Dedifferentiated amniotic fluid mesenchymal stem cell (primary cell): Measurements from ENCODE around the gene AGPAT3.

ENCODE experiments used
- DNase-seq: peaks from one replicate; pipeline ENCODE4 v3.0.0-alpha.2; 2016; ENCODE audit errors: extremely low spot score

The AGPAT3 gene

GRCh38 chr21:43922949-43923348 is 57.9 kb downstream of the AGPAT3 start:
- DNase-seq = no peak

GRCh38 chr21:43923391-43923790 is 58.4 kb downstream of the AGPAT3 start:
- DNase-seq = no peak

- DNase-seq = no peak
Observed at GRCh38 chr21:43924421-43925095, 59.5 kb downstream of the AGPAT3 start.

- no peak for DNase-seq
Observed at GRCh38 chr21:43925096-43925481, 60.1 kb downstream of the AGPAT3 start.

GRCh38 chr21:43925609-43926008 is 60.6 kb downstream of the AGPAT3 start:
- DNase-seq = no peak

GRCh38 chr21:43926196-43926595 is 61.2 kb downstream of the AGPAT3 start:
- no peak for DNase-seq

GRCh38 chr21:43927591-43928221 is 62.7 kb downstream of the AGPAT3 start:
- DNase-seq = no peak

GRCh38 chr21:43928222-43929125 is 63.5 kb downstream of the AGPAT3 start:
- no peak for DNase-seq

GRCh38 chr21:43929217-43929971 is 64.4 kb downstream of the AGPAT3 start:
- DNase-seq = no peak

- DNase-seq = no peak
Observed at GRCh38 chr21:43930074-43930847, 65.2 kb downstream of the AGPAT3 start.

GRCh38 chr21:43930848-43931375 is 65.9 kb downstream of the AGPAT3 start:
- no peak for DNase-seq

GRCh38 chr21:43931489-43931888 is 66.5 kb downstream of the AGPAT3 start:
- no peak for DNase-seq

- no peak for DNase-seq
Observed at GRCh38 chr21:43932005-43932404, 67.0 kb downstream of the AGPAT3 start.

- no peak for DNase-seq
Observed at GRCh38 chr21:43933199-43933598, 68.2 kb downstream of the AGPAT3 start.

GRCh38 chr21:43933680-43934079 is 68.7 kb downstream of the AGPAT3 start:
- no peak for DNase-seq

- DNase-seq = no peak
Observed at GRCh38 chr21:43934116-43934515, 69.1 kb downstream of the AGPAT3 start.

- no peak for DNase-seq
Observed at GRCh38 chr21:43934716-43935705, 70.0 kb downstream of the AGPAT3 start.

- DNase-seq = no peak
Observed at GRCh38 chr21:43935711-43936110, 70.7 kb downstream of the AGPAT3 start.

GRCh38 chr21:43936247-43936967 is 71.4 kb downstream of the AGPAT3 start:
- DNase-seq = no peak
